Eye (tissue), 1 donor: ENCODE data around the gene AP2A1.

Source experiments
- DNase-seq: peaks from one replicate; pipeline ENCODE4 v3.0.0-alpha.2; 2015

Gene AP2A1

DNA sequence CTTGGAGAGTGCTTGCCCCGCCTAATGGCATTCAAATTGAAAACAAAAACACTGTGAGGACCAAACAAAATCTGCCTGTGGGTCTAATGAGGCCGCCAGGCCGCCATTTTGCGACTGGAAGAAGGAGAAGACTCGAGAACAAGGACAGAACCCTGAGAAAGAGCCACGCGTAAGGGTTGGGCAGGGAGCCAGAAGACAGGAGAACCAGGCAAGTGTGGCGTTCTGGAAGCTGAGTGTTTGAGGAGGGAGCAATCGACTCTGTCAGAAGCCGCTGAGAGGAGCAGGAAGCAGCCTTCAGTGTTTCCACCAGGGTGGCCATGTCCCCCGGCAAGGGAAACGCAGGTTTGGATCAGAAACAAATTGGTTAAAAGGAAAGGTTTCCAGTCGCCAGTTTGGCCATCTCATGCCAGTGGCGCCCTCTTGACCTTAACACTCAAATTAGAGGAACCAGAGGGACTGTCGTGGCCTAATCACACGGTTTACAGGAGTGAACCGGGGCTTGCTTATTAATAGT lies 74.0 kb downstream of the AP2A1 start:
- DNase-seq, result no peak

DNA sequence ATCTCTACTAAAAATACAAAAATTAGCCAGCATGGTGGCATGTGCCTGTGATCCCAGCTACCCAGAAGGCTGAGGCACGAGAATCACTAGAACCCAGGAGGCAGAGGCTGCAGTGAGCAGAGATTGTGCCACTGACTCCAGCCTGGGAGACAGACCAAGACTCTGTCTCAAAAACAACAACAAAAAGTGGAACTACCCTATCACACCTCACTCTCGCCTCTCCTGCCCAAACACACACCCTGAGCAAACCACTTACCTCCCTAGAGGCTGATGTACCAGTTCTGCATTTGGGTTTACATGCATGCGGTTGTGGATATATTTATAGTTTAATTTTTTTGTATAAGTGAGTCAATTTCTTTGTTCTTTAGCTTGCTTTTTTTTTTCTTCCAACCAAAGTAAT lies 76.5 kb downstream of the AP2A1 start:
- no peak for DNase-seq

DNA sequence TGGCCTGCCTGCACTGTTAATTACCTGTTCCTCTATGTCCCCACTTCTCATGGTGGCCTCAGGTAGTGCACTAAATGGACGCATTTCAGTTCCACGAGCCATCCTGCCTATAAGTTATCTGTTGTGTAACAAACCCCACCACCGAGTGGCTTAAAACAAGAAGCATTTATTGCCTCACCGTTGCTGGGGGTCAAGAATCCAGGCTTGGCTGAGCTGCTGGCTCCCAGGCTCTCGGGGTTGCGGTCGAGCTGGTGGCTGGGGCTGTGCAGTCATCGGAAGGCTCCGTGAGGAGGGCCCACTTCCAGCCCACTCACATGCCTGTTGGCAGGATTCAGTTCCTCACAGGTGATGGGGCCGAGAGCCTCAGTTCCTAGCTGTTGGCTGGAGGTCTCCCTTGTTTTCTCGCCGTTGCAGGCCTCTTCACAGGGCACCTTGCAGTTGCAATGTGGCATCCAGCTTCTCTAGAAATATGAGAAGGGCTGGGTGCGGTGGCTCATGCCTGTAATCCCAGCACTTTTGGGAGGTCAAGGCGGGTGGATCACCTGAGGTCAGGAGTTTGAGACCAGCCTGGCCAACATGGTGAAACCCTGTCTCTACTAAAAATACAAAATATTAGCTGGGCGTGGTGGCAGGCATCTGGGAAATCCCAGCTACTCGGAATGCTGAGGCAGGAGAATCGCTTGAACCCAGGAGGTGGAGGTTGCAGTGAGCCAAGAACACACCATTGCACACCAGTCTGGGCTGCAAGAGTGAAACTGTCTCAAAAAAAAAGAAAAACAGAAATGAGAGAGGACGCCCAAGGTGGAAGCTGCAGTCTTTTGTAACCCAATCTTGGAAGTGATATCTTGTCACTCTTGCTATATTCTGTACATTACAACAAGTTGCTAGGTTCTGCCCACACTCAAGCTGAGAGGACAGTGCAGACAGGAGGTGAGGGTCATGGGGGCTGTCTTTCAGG lies 77.6 kb downstream of the AP2A1 start:
- no peak for DNase-seq

DNA sequence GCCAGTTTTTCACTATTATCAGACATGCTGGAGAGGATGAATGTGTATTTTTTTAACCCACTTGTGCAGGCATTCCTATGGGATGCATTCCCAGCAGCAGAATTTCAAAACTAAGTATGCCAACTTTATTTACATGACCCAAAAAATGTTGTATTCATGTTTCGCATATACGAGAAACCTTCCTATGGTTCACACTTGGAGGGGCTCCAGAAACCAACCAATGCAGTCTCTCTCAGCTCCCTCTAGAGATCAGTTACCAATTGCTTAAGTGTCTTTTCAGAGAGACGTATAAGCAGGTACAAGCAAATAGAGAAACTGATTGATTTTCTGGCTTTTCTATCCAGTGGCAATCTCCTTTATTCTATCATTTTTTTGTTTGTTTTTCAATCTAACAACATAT lies 78.6 kb downstream of the AP2A1 start:
- no peak for DNase-seq

DNA sequence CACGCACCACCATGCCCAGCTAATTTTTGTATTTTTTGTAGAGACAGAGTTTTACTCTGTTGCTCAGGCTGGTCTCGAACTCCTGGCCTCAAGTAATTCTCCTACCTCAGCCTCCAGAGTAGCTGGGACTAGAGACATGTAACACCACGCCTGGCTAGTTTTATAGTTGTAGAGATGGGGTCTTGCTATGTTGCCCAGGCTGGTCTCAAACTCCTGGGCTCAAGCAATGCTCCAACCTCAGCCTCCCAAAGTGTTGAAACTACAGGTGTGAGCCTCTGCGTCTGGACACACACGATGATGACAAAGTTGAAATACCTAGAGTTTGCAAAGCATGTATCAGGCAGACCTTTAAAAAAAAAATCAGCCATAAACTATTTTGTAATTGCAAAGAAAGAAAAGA lies 79.6 kb downstream of the AP2A1 start:
- DNase-seq, result no peak

DNA sequence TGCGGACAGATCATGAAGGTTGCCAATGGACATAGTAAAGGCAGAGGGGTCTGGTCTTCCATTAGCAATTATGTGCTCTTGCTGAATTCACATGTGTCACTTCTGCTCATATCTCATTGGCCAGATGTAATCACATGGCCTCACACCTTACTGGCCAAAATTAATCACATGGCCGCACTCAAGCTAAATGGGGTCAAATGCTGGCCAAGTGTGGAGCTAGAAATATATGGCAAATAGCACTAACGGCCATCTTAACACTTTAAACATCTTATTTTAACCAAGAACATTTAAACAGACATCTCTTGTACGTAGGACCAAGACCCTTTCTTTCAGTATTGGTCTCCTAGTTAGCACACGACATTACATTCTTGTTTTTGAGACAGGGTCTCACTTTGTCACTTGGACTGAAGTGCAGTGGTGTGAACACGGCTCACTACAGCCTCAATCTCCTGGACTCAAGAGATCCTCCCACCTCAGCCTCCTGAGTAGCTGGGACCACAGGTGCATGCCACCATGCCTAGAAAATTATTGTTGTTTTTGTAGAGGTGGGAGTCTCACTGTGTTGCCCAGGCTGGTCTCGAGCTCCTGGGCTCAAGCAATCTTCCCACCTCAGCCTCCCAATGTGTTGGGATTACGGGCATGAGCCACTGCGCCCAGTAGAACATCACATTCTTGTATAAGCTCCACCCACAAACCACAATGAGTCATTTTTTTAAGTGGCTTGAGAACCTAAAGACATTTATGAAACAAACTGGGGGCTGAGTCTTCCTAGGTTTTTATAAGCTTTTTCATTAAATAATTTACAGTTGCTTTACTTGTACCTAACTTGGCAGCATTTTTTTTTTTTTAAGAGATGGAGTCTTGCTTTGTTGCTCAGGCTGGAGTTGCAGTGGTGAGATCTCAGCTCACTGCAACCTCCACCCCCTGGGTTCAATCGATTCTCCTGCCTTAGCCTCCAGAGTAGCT lies 81.2 kb downstream of the AP2A1 start:
- DNase-seq, result no peak

DNA sequence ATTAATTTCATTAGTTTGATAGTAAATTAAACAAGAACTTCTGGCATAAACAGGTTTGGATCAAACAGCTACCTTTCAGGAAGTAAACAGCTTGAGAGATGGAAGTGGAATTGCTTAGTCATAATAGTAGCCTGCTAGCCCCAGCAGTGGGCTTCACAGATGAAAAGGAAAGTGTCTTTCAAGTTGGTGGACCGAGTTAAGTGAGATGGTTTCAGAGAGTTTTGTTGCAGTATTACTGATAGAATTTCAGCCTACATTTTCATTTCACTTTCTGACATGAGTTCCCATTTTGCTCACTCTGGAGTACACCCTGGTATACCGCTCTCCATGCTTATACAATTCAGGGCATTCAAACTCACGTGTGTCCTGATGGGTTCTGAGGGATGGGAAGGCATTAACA lies 82.1 kb downstream of the AP2A1 start:
- no peak for DNase-seq

DNA sequence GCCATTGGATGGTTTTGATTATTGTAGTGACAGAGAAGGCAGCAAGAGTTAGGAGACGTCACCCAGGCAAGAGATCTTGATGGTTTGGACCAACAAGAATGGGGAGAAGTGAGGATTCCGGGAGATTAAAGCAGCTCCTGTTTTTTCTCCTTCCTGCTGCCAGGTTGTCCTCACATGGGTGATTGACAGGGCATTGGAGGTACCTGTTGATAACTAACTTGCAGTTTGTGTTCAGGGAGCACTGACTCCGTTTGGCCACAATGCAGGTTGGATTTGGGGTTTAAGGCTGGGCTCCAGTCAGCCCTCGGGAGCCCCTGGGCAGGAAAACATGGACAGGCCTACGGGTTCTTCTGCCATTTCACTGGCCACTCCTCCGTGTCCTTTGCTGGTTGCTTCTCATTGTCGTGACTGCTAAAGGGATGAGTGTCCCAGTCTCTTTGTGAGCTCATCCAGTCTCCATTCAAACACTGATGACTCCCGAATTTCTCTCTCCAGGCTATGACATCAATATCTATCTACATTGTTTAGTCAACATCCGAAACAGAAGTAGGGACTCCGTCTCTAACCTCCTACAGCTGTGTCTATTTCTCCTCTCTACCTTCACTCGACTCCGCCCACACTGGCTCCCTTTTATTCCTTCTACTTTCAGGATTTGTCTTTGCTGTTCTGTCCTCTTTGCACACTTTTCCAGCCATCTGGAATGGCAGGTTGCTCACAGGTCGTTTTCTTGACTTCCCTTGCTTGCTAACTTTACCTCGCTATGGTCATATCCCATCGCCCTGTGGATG lies 82.8 kb downstream of the AP2A1 start:
- no peak for DNase-seq

DNA sequence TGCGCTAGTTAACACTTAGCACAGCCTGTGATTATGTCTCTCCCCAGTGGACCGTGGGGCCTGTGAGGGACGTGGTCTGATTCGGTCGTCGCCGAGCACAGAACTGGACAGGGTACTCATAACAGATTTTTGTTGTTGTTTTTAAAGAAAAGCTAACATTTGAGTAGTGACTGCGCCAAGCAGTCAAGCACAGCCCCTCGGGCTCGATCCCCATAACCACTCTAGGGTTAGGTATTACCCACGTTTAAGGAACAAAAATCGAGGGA lies 83.4 kb downstream of the AP2A1 start:
- no peak for DNase-seq

DNA sequence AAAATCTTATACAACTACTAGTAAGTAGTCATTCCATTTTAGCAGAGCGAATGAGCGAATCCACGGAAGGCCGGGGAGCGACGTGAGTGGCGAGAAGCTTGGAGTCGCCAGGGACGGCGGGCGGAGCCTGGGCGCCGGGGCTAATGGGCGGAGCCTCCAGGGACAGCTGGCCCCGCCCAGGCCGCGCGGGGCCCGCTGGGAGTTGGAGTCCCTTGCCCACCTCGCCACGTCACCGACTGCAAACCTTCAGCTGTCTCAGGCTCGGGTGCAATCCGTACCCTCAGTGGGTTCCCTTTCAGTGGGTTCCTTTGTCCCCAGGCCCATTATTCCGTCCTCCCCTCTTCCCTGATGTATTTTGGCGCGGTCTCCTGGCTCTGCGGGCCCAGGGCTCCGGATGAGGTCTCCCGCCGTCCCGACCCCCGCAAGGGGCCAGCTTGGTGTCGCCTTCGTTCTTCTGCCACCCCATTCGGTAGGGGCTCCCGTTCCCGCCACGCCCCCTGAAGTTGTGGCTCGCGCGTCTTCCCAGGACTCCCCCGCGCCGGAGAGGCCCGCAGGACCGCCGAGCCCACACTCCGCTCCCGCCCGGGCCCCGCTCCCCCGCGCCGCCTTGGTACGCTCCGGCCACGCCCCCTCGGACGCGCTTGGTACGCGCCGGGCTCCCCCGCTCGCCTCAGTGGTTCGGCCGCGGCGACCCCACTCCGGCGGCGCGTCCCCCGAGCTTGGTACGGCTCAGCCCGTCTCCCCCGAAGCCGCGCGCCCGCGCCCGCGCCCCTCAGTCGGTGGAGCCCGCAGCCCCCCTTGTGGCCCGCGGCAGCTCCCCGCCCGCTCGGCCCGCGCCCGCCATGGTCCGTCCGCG lies 83.9 kb downstream of the AP2A1 start, which contains the start of gene PTOV1:
Gene PTOV1, plus strand, starts transcription at position 673 of the 856 bp plus-strand sequence.
- peak; percentile 97 for DNase-seq

DNA sequence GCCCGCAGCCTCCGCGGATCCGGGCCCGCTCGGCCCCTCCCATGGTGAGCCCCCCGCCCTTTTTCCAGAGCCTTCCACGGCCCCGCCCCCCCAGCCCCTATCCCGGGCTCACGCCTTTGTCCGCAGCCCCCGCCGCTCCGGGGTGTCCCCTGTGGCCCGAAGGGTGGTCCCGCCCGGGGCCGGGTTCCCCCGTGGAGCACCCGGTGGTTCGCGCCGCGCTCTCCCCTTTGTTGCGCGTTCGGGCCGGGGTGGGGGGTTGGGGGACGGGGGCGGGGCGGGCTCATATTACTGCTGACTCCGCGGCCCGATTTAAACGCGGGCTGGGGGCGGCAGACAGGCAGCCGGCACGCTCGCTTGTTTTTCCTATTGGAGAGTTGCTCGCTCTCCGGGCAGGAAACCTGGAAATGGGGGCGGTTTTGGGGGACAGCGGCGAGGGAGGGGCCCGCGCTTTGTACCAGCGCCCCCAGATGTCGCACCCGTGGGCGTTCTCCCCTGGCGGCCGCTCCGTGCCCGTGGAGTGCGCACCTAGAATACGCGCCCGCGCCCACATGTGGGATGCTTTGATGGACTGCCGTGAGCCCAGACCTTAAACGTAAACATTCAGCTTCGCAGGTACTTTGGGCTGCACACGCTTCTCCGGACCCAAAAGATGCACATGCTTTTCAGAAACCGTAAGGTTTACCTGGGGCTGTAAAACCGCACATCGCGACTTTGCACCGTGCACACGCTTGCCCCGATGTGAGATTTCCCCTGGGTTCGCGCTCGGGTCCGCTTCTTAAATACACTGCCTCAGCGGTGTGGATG lies 84.9 kb downstream of the AP2A1 start:
- DNase-seq, result peak; percentile 71

DNA sequence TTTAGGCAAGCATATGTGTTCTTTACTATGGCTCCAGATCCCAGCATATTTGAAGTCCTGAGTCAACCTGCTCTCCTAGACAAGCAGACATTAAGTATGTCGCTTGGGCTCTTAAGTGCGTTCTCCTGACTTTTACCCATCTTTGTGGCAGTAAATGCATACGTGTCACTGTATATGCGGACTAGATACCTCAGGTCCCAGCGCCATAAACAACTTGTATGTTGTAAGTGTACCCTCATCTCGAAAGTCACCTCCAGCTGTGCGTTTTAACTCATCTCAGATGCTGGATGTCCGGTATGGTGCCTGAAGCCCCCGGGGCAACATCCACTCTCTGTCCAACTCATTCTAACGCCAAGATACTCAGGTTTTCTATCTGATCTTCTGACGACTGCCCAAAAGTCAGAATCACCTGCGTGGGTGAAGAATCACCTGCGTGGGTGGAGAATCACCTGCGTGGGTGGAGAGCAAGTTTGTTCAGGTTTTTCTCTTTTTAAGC lies 85.9 kb downstream of the AP2A1 start:
- no peak for DNase-seq

DNA sequence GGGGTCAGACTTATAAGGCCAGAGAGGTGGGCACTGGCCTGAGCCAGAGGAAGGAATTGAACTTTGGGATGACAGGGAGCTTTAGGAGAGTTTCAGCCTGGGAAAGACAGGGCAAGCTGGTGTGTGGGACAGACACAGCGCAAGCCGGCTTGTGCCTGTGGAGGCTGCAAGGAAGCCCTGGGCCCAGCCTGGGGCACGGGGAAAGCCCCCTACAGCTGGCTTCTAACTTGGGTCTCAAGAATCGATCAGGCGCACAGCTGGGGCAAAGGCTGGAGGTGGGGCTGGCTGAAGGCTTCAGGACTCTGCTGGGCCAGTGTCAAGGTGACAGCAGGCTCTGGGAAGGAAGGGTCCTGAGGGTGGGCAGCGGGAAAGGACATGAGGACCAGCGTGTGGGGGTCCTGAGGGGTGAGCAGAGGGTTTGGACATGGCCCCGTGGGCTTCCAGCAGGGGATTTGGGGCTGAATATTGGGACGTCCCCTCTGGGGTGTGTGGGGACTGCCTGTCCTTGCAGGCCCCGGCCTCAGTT lies 87.1 kb downstream of the AP2A1 start:
- DNase-seq, result no peak

DNA sequence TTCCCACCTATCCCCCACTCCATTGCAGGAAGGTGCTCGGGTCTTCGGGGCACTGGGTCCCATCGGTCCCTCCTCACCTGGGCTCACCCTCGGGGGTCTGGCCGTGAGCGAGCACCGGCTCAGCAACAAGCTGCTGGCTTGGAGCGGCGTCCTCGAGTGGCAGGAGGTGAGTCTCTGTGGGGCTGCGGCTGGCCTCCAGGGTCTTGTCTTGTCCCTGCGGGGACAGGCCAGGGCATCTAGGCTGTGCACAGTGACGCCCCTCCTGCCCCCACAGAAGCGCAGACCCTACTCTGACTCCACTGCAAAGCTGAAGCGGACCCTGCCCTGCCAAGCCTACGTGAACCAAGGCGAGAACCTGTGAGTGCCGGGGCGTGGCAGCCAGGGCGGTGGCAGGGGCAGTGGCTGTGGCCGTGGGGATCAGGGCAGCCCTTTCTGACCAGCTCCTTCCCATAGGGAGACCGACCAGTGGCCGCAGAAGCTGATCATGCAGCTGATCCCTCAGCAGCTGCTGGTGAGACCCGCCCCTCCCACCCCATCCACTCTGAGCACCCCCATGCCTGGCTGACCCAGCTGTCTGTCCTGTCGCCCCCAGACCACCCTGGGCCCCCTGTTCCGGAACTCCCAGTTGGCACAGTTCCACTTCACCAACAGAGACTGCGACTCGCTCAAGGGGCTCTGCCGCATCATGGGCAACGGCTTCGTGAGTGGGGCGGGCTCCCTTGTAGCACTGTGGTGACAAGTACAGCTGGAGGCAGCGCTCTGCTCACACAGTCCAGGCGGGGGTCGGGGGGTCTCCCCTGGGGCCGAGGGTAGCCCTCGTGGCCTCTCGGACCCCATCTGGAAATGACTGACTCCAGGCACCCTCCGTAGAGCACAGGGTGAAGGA lies 87.8 kb downstream of the AP2A1 start:
- DNase-seq, result no peak

DNA sequence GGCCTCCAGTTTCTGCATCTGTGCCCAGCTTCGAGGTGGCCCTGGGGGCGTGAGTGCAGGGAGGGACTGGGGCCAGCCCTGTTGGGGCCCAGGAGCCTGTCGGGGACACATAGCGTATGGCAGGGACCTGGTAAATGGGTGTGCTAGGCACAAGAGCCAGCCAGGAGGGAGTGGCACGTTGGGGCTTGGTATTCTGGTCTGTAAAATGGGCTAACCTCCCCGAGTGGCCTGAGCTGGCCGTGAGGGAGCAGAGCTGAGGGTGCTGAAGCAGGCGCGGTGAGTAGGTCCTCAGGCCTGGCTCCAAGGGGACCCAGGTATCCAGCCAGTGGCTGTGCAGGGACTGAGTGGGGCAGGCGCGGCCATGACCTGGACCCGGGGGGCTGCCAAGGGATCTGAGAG lies 88.5 kb downstream of the AP2A1 start:
- DNase-seq, result no peak

DNA sequence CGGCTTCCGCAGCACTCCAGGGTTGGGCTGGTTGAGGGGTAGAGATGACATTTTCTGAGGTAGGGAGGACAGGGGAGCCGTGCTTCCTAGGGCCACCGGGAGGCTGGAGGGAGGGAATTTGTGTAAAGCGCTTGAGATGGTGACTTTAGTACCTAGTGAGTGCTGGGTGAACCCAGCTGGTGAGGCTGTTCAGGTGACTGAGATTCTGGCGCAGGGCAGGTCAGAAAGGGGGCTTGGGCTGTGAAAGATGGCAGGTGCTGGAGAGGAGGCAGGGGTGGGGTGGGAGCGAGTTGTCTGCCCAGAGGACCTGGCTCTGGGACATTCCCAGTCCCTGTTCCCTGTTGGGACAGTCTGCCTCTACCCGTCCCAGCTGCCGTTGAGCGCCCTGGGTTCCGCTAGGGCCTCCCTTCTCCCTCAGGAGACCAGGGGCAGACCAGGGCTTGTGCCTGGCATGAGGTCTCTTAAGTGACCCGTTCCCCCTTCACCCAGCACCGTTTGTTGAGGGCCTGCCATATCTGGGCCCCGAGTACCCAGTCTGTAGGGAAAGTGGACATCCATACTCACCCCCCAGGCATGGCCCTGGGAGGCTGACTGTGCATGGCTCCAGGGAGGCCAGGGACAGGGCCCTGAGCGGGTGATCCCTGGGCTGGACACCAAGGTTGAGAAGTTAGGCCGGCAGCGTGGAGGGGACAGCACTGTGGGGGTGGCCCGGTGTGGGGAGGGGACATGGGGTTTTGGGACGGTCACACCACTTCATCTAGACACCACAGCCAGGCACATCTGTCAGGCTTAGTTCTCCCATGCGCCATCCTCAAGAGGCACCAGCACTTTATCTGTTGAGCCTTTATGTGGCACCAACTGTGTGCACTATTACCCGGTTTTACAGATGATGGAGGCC lies 89.1 kb downstream of the AP2A1 start:
- DNase-seq, result no peak

DNA sequence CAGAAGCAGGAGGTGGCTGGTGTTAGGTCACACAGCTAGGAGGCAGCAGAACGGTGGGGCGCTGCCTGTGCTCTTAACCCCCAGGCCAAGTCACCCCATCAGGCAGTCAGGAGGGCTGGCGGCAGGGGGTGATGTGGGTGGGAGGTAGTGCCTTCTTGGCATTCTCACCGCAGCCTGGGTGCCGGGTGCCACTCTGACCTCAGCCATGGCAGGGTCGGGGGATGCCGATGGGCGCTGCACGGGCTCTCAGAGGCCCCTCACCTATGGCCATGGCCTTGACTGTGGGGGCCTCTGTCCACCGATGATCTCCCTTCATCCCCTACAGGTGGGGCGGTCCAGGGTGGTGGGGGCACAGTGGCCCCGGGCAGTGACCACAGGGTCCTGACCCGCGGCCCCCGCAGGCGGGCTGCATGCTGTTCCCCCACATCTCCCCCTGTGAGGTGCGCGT lies 89.8 kb downstream of the AP2A1 start:
- DNase-seq, result no peak
